Lower lobe of right lung (tissue), 2 donors: ENCODE measurements around the gene ERGIC3. TPM values are rescaled to one million over a fixed set of nuclear protein-coding genes. Genes with fewer than 3 reads are reported as not detected.
"Not testable (repeated sequence)": the region's sequence is repeated elsewhere in the genome, so short reads cannot be mapped to it uniquely, and the experiment has no call there.

Source experiments
- ATAC-seq, 2 donors: fragments of 200-7000 bp; cut with Tn5 transposase; one replicate each; pipeline ENCODE4 v1.9.1; 2020 to 2022; ENCODE audit warnings: mild to moderate bottlenecking in 2 of 2, moderate library complexity in 2 of 2
- DNase-seq: peaks from one replicate; pipeline ENCODE4 v3.0.0-alpha.2; 2020
- H3K27ac ChIP-seq: fragments of 200-600 bp; one replicate; pipeline ENCODE4 v1.8.0; 2022
- H3K27me3 ChIP-seq: fragments of 200-600 bp; one replicate; pipeline ENCODE4 v1.8.0; 2022; ENCODE audit warnings: low read depth
- H3K36me3 ChIP-seq: fragments of 200-600 bp; one replicate; pipeline ENCODE4 v1.8.0; 2022; ENCODE audit warnings: mild to moderate bottlenecking
- H3K4me1 ChIP-seq: fragments of 200-600 bp; one replicate; pipeline ENCODE4 v1.8.0; 2022
- H3K4me3 ChIP-seq: fragments of 200-600 bp; one replicate; pipeline ENCODE4 v1.8.0; 2022; ENCODE audit warnings: mild to moderate bottlenecking
- H3K9me3 ChIP-seq: fragments of 200-600 bp; one replicate; pipeline ENCODE4 v1.8.0; 2022
- CTCF ChIP-seq: fragments of 200-600 bp; IDR thresholded peaks from one replicate; pipeline ENCODE4 v1.8.0; 2022; ENCODE audit warnings: antibody characterized with exemption, mild to moderate bottlenecking
- intact Hi-C: fragments of 100-400 bp; cut with DNase I; formaldehyde crosslinking; loops from one replicate; pipeline ENCODE4 v1.11.0; 2022
- total RNA-seq: library from RNA; stranded (reverse); fragmentation: NEBNext Ultra II Directional; extraction: Animal tissue kit (Norgen Biotek cat#: 25700); gene quantifications from one replicate; pipeline ENCODE4 v1.2.1, GENCODE V29; 2021
- donor health status: DM: no; HTN: yes; CAD: no; lungs with severe emphysema.

Gene ERGIC3
- total RNA-seq, 1 donor from 2014 or later: 189 TPM

- TF ChIP-seq CTCF: no peak
- intact Hi-C loops: no loop called here
- Histone ChIP-seq H3K27me3 (no peaks in the 10 kb centered on the region), H3K9me3 (no peaks in the 10 kb centered on the region), H3K36me3 (peaks cover 52% of the 10 kb centered on the region), H3K4me3 (no peak overlapping the region), H3K27ac (no peak overlapping the region), H3K4me1 (no peaks in the 10 kb centered on the region)
- ATAC-seq (no peak), DNase-seq (no peak)
Measured at GRCh38 chr20:35514371-35514932, 27.4 kb upstream of the ERGIC3 start.

- H3K4me3 ChIP-seq: no peak overlapping the region
- H3K4me1 ChIP-seq: no peaks in the 10 kb centered on the region
- intact Hi-C loops: no loop called here
- DNase-seq: no peak
- peaks cover 43% of the 10 kb centered on the region for H3K36me3 ChIP-seq
- TF ChIP-seq CTCF: no peak
- no peaks in the 10 kb centered on the region for H3K9me3 ChIP-seq
- H3K27me3 ChIP-seq: no peaks in the 10 kb centered on the region
- H3K27ac ChIP-seq: no peak overlapping the region
- ATAC-seq: no peak
Measured at GRCh38 chr20:35515341-35515740, 26.5 kb upstream of the ERGIC3 start.

- no peak for ATAC-seq
Measured at GRCh38 chr20:35515949-35516645, 25.8 kb upstream of the ERGIC3 start.

GRCh38 chr20:35517125-35517524 lies 24.8 kb upstream of the ERGIC3 start:
- ATAC-seq (no peak), DNase-seq (no peak)
- intact Hi-C loops: no loop called here
- no peaks in the 10 kb centered on the region for H3K27me3 ChIP-seq
- no peaks in the 10 kb centered on the region for H3K4me1 ChIP-seq
- TF ChIP-seq CTCF: no peak
- no peak overlapping the region for H3K4me3 ChIP-seq
- H3K36me3 ChIP-seq: peaks cover 25% of the 10 kb centered on the region
- no peaks in the 10 kb centered on the region for H3K9me3 ChIP-seq
- H3K27ac ChIP-seq: no peak overlapping the region

More at GRCh38 chr20:35515949-35516645, 25.8 kb upstream of the ERGIC3 start:
- no peaks in the 10 kb centered on the region for H3K4me1 ChIP-seq
- no peak for TF ChIP-seq CTCF
- H3K36me3 ChIP-seq: peaks cover 35% of the 10 kb centered on the region
- no peak for DNase-seq
- intact Hi-C loops: no loop called here
- no peaks in the 10 kb centered on the region for H3K27me3 ChIP-seq
- H3K9me3 ChIP-seq: no peaks in the 10 kb centered on the region
- H3K4me3 ChIP-seq: no peak overlapping the region
- H3K27ac ChIP-seq: no peak overlapping the region

- H3K36me3 ChIP-seq: peaks cover 19% of the 10 kb centered on the region
- H3K4me1 ChIP-seq, DNase-seq, H3K9me3 ChIP-seq, H3K27me3 ChIP-seq, ATAC-seq, H3K27ac ChIP-seq, H3K4me3 ChIP-seq, intact Hi-C loops: not testable (repeated sequence)
Measured at GRCh38 chr20:35517767-35518166, 24.1 kb upstream of the ERGIC3 start.

- intact Hi-C loops: no loop called here
- DNase-seq (no peak), ATAC-seq (no peak)
- no peak overlapping the region for H3K27ac ChIP-seq
- H3K9me3 ChIP-seq: no peaks in the 10 kb centered on the region
- no peaks in the 10 kb centered on the region for H3K27me3 ChIP-seq
- no peaks in the 10 kb centered on the region for H3K4me1 ChIP-seq
- peaks cover 10% of the 10 kb centered on the region for H3K36me3 ChIP-seq
- no peak for TF ChIP-seq CTCF
- H3K4me3 ChIP-seq: no peak overlapping the region
Measured at GRCh38 chr20:35518955-35519354, 22.9 kb upstream of the ERGIC3 start.
